ENCODE data around the gene GTPBP6.
"Not testable (repeated sequence)": the region's sequence is repeated elsewhere in the genome, so short reads cannot be mapped to it uniquely, and the experiment has no call there.

GTPBP6 gene

DNA sequence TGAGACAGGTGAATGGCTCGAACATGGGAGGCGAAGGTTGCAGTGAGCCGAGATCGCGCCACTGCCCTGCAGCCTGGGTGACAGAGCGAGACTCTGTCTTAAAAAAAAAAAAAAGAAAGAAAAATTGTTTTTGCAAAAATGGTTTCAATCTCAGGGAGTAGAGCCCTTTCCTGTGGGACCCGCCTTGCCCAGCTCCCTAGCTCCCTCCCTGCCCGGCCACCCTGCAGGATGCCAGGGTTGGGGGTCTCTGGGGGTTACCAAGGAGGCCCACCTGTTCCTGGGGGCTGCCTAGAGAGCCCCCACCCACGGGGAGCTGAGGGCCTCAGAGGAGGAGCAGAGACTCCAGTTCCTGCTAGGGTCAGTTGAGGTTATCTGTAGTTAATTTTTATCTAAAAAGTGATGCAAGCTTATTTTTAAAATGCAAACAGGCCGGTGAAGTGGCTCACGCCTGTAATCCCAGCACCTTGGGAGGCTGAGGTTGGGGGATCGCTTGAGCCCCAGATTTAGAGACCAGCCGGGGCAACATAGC is 56.2 kb downstream of the GTPBP6 start:
- DNase-seq: no peak

DNA sequence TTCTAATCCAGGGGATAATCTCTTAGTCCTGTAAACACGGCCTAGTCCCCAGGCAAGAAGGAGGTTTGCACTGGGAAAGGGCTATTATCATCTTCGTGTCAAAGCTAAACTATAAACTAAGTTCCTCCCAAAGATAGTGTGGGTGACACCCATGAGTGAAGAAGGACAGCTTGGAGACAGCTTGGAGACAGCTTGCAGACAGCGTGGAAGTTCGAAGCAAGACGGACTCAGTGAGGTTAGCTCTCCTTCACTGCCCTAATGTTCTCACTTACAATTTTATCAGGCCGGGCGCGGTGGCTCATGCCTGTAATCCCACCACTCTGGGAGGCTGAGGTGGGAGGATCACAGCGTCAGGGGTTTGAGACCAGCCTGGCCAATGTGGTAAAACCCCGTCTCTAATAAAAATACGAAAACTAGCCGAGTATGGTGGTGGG is 56.7 kb downstream of the GTPBP6 start:
- no peak for DNase-seq

DNA sequence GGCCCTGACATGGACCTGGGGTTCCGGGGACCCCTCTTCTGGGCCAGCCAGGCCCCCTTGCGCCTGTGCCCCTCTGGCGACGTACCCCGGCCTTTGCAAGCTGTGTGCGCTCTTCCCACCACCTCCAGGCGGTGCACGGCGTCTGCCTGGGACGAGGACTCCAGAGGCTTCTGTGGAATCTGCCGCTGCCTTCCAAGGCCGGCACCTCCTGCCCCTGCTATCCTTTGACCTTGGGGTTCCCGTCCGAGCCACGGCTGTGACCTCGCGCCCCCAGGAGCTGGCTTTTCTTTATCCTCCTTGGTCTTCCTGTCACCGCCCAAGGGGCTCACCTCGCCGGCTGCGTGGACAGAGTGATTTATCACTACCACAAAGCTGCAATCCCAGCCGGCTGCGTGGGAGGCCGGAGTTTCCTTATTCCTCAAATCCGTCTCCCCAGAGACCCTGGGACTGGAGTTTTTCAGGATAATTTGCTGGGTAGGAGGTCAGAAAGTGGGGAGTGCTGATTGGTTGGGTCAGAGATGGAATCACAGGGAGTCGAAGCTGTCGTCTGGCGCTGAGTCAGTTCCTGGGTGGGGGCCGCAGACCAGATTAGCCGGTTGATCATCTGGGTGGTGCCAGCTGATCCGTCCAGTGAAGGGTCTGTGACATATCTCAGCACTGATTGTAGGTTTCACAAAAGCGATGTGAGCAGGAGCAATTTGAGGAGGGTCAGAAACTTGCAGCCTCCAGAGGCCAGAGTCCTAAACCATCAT is 57.3 kb downstream of the GTPBP6 start:
- no peak for DNase-seq

DNA sequence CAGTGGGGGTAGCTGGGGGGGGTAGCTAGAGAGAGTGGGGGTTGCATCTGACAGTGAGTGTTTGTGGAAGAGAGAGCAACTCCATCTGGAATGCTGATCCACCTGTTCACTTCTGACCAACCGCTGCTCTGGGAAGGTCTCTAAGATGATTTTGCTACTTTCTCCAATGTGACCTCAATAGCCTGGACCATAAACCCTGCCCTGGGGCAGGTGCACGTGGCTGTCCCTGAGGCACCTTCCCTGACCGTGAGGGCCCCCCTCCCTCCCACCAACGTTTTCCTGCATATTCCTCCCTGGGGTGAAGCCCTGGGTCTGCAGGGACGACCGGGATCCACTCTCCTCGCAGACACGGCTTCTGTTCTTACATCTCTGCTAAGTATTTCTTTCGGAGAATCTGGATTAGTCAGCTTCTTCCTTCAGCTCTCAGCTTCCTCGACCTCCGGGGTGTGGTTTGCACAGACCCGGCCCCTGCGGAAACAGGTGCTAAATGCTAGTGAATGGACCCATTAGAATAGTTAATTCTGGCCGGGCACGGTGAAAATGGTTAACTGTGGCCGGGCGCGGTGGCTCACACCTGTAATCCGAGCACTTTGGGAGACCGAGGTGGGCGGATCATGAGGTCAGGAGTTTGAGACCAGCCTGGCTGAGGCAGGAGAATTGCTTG is 58.8 kb downstream of the GTPBP6 start:
- no peak for DNase-seq

DNA sequence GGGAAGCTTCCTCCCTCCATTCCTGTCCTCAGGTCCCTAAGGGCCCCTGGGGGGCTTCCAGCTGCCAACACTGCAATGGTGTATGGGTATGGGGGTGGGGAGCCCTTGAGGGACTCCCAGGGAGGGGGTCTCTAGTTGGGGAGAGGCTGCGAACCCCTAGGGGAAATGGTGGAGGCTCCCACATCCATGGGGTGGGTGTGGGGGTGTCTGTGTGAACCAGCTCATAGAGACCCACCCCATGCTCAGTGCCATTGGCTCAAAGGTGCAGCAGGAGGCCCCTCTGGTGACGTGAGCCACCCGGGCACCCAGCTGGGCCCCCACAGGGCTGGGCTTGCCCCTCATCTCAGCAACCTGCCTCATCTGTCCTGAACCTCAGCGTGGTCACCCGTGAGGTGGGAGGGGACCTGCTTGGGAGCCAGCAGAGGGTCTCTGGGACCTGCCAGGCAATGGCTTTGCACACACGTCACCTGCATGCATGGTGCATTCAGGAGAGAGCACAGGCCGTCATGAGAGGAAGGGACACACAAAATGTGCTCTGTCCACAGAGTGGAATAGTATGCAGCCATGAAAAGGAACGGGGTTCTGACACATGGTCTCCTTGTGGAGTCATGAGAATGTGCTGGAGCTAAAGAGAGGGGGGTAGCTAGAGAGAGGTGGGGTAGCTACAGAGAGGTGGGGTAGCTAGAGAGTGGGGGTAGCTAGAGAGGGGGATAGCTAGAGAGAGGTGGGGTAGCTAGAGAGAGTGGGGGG is 60.1 kb downstream of the GTPBP6 start:
- DNase-seq: no peak

DNA sequence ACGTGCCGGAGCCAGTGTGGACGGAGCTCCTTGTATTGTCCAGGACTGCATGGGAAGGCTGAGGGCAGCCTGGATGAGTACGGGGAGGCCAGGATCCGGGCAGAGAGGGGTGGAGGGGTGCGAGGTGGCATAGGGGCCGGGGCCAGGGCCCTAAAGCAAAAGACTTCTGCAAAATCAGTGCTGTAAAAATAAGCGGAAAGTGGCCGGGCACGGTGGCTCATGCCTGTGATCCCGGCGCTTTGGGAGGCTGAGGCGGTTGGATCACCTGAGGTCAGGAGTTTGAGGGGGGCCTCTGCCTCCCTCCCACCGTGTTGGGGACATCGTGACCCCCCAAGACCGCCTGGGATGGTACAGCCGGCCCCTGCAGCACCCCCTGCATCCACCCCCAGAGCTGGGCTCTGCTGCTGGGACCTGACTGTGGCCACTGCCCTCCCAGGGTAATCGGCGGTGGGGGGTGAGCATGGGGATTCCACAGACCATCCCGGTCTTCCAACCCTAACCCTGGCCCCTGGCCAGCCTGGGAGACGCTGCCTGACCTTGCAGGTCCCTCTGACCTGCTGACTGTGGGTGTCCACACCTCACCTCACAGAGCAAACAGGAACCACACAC is 60.8 kb downstream of the GTPBP6 start:
- no peak for DNase-seq

DNA sequence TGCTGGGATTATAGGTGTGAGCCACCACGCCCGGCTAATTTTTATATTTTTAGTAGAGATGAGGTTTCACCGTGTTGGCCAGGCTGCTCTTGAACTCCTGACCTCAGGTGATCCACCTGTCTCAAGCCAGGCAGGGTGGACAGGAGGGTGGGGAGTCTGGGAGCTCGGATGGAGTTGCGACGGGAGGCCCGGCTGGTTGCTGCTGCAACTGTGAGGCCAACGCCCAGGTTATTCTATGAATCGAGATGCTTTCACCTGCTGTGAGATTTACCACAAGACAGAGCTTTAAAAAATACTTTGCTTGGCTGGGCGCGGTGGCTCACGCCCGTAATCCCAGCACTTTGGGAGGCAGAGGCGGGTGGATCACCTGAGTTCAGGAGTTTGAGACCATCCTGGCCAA is 61.5 kb downstream of the GTPBP6 start:
- not testable (repeated sequence) for DNase-seq

DNA sequence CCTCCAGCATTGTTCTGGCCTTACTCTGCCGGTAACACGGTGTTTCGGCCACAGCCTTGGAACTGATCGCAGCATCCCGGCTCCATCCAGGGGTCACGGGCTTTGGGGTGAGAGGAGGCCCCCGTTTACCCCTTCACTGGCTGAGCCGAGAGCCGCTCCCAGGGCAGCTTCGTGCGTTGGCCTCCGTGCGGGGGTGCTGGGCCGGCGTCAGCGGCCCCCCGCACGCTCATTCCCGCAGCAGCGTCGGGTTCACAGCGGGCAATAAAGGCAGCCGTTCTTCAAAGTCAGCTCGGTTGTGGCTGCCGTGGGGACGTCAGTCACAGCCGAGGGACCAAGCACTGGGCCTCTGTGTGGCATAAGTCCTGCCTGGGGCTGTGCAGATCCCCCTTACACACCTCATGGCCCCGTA is 62.7 kb downstream of the GTPBP6 start:
- no peak for DNase-seq

Measured in activated CD4-positive, alpha-beta T cell treated with anti-CD3 and anti-CD28 coated beads, Interleukin-2, Interleukin-6, amounts not matched to agents 100 ng/mL and 50 ng/mL, durations not matched to agents 16 hours and 8 hours (primary cell).